ENCODE results near the gene GPHN.

Gene GPHN

GRCh38 chr14:67172520-67172919 is 664.6 kb downstream of the GPHN start:
- no peak for DNase-seq

GRCh38 chr14:67173719-67174118 is 665.8 kb downstream of the GPHN start:
- no peak for DNase-seq

- no peak for DNase-seq
Observed at GRCh38 chr14:67186172-67186768, 678.3 kb downstream of the GPHN start.

- peak; percentile 82 for DNase-seq
Observed at GRCh38 chr14:67186789-67187584, 679.0 kb downstream of the GPHN start.

GRCh38 chr14:67187826-67188225 is 679.9 kb downstream of the GPHN start:
- peak; percentile 14 for DNase-seq

- no peak for DNase-seq
Observed at GRCh38 chr14:67188326-67188725, 680.4 kb downstream of the GPHN start.

GRCh38 chr14:67191768-67192290 is 683.9 kb downstream of the GPHN start:
- DNase-seq = no peak

- DNase-seq = no peak
Observed at GRCh38 chr14:67192366-67192765, 684.4 kb downstream of the GPHN start.

GRCh38 chr14:67195279-67195678 is 687.3 kb downstream of the GPHN start:
- DNase-seq = peak; percentile 7

- peak; percentile 38 for DNase-seq
Observed at GRCh38 chr14:67199016-67199415, 691.1 kb downstream of the GPHN start.

- no peak for DNase-seq
Observed at GRCh38 chr14:67207810-67208209, 699.9 kb downstream of the GPHN start.

GRCh38 chr14:67218126-67218525 is 710.2 kb downstream of the GPHN start:
- no peak for DNase-seq

- peak; percentile 87 for DNase-seq
Observed at GRCh38 chr14:67221248-67221981, 713.5 kb downstream of the GPHN start.

GRCh38 chr14:67221982-67222328 is 714.0 kb downstream of the GPHN start:
- DNase-seq = no peak

- DNase-seq = no peak
Observed at GRCh38 chr14:67225523-67225922, 717.6 kb downstream of the GPHN start.

- DNase-seq = no peak
Observed at GRCh38 chr14:67228325-67228984, 720.5 kb downstream of the GPHN start.
